ENCODE measurements around the gene F2RL2. TPM values are rescaled to one million over a fixed set of nuclear protein-coding genes. Genes with fewer than 3 reads are reported as not detected.

Gene F2RL2, protein sequence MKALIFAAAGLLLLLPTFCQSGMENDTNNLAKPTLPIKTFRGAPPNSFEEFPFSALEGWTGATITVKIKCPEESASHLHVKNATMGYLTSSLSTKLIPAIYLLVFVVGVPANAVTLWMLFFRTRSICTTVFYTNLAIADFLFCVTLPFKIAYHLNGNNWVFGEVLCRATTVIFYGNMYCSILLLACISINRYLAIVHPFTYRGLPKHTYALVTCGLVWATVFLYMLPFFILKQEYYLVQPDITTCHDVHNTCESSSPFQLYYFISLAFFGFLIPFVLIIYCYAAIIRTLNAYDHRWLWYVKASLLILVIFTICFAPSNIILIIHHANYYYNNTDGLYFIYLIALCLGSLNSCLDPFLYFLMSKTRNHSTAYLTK
- total RNA-seq (not detected), polyA plus RNA-seq (ENCODE audit: insufficient read depth, low read depth, low replicate concordance) (0.20 TPM)
- long read RNA-seq, donor 1 = 0 reads
- long read RNA-seq, donor 2 = 0 reads

GRCh38 chr5:76622973-76623596 is at the start of gene F2RL2:
F2RL2 (minus strand) TSS chr5:76623403; CDS start chr5:76623230, 173 bp downstream.
- 39 to 56% methylated on average over 7 of the region's 7 CpGs for whole genome bisulfite sequencing, 2 donors
- no peak for DNase-seq
- H3K9me3 ChIP-seq = no peaks in the 10 kb centered on the region
- intact Hi-C loops (cut with DNase I; ENCODE audit: low total_unique reads) = no loop called here
- H3K27me3 ChIP-seq = no peaks in the 10 kb centered on the region
- no peak within 1 kb of the TSS for H3K4me3 ChIP-seq
- no peak for TF ChIP-seq POLR2A (IDR thresholded peaks at IDR 0.05)
- no peak for TF ChIP-seq CTCF (IDR thresholded peaks at IDR 0.05)
- no peak within 1 kb of the TSS for H3K27ac ChIP-seq
- H3K4me1 ChIP-seq = no peaks in the 10 kb centered on the region
- H3K36me3 ChIP-seq (ENCODE audit: low read depth, missing control alignments) = no peaks in the 10 kb centered on the region

DNA sequence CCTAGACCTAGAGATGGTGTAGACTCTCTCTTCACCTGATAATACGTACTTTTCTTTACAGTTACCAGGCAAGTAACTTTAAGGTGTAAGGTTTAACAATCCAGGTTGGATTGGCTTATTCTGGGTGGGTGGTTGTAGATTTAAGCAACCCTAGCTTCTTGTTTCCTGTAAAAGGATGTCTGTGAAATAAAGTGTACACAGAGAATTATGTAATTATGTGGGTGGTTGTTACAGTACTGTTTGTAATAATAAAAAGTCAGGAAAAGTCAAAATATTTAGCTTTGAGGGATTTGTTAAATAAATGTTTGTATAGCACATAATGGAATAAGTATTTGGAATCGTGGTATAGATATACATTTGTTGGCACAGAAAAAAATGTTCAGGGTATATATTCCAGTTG is 49.0 kb upstream of the F2RL2 start:
- no peaks in the 10 kb centered on the region for H3K27me3 ChIP-seq
- no peak overlapping the region for H3K4me3 ChIP-seq
- WGBS, 2 donors = 86 to 87% methylated on average over 2 of the region's 2 CpGs
- no peak overlapping the region for H3K27ac ChIP-seq
- no peaks in the 10 kb centered on the region for H3K36me3 ChIP-seq (ENCODE audit: low read depth, missing control alignments)
- DNase-seq = no peak
- no peak for TF ChIP-seq CTCF (IDR thresholded peaks at IDR 0.05)
- TF ChIP-seq POLR2A (IDR thresholded peaks at IDR 0.05) = no peak
- no peaks in the 10 kb centered on the region for H3K9me3 ChIP-seq
- intact Hi-C loops (cut with DNase I; ENCODE audit: low total_unique reads) = no loop called here
- no peaks in the 10 kb centered on the region for H3K4me1 ChIP-seq

DNA sequence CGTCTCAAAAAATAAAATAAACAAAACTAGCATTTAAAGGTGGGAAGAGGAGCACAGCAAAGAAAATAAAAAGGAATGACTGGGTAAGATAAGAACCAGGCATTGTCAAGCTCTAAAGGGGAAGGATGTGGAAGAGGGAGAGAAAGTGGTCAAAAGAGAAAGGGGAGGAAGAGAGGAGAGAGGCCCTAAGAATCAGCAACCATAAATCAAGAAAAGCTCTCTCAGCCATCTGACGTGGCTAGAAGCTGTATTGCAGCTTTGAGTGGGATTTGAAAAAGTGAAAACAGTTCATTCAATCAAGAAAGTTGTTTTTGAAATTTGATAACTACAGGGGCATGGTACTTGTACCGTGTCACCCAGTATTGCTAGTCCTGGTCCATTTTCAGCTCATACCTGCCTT is 47.3 kb upstream of the F2RL2 start:
- DNase-seq = no peak
- no peak for TF ChIP-seq CTCF (IDR thresholded peaks at IDR 0.05)
- no peak for TF ChIP-seq POLR2A (IDR thresholded peaks at IDR 0.05)
- no peaks in the 10 kb centered on the region for H3K4me1 ChIP-seq
- intact Hi-C loops (cut with DNase I; ENCODE audit: low total_unique reads) = no loop called here
- no peaks in the 10 kb centered on the region for H3K36me3 ChIP-seq (ENCODE audit: low read depth, missing control alignments)
- H3K9me3 ChIP-seq = no peaks in the 10 kb centered on the region
- 77 to 86% methylated on average over 3 of the region's 3 CpGs for WGBS, 2 donors
- H3K4me3 ChIP-seq = no peak overlapping the region
- H3K27ac ChIP-seq = no peak overlapping the region
- H3K27me3 ChIP-seq = no peaks in the 10 kb centered on the region

- 74 to 88% methylated on average over 5 of the region's 5 CpGs for WGBS, 2 donors
- TF ChIP-seq CTCF (IDR thresholded peaks at IDR 0.05) = no peak
- no peak for TF ChIP-seq POLR2A (IDR thresholded peaks at IDR 0.05)
- DNase-seq = no peak
- no peak overlapping the region for H3K4me3 ChIP-seq
- intact Hi-C loops (cut with DNase I; ENCODE audit: low total_unique reads) = no loop called here
- H3K27ac ChIP-seq = no peak overlapping the region
- no peaks in the 10 kb centered on the region for H3K27me3 ChIP-seq
- H3K4me1 ChIP-seq = no peaks in the 10 kb centered on the region
- H3K36me3 ChIP-seq (ENCODE audit: low read depth, missing control alignments) = no peaks in the 10 kb centered on the region
- H3K9me3 ChIP-seq = no peaks in the 10 kb centered on the region
Measured at GRCh38 chr5:76669245-76669644, 46.0 kb upstream of the F2RL2 start.

Data from testis (tissue), 5 donors.